Osteocyte (in vitro differentiated cells): ENCODE results near the gene LTBP3. TPM values are rescaled to one million over a fixed set of nuclear protein-coding genes. Genes with fewer than 3 reads are reported as not detected.
A peak's percentile ranks its signal among the peaks of the same experiment; 100 is the strongest.

Experiments
- DNase-seq: peaks from one replicate; pipeline ENCODE4 v3.0.0; 2021; ENCODE audit warnings: mixed read lengths; ENCODE audit not compliant: unreplicated experiment; ENCODE audit errors: extremely low spot score
- H3K27ac Mint-ChIP-seq: one replicate; pipeline ENCODE4 v1.8.0; 2021; ENCODE audit warnings: mild to moderate bottlenecking, mixed read lengths; ENCODE audit not compliant: unreplicated experiment
- H3K27me3 Mint-ChIP-seq: one replicate; pipeline ENCODE4 v1.8.0; 2021; ENCODE audit warnings: mixed read lengths; ENCODE audit not compliant: unreplicated experiment
- H3K36me3 Mint-ChIP-seq: one replicate; pipeline ENCODE4 v1.8.0; 2021; ENCODE audit warnings: mixed read lengths; ENCODE audit not compliant: unreplicated experiment
- H3K4me1 Mint-ChIP-seq: one replicate; pipeline ENCODE4 v1.8.0; 2021; ENCODE audit warnings: mixed read lengths; ENCODE audit not compliant: unreplicated experiment
- H3K4me3 Mint-ChIP-seq: one replicate; pipeline ENCODE4 v1.8.0; 2021; ENCODE audit warnings: mild to moderate bottlenecking, moderate library complexity, mixed read lengths; ENCODE audit not compliant: unreplicated experiment
- H3K9me3 Mint-ChIP-seq: one replicate; pipeline ENCODE4 v1.8.0; 2021; ENCODE audit warnings: mixed read lengths; ENCODE audit not compliant: unreplicated experiment
- CTCF ChIP-seq: fragments of 200-600 bp; sonication (generic); IDR thresholded peaks from 2 replicates; pipeline ENCODE4 v1.5.0; 2021; ENCODE audit warnings: antibody characterized with exemption, mild to moderate bottlenecking, moderate library complexity
- total RNA-seq: library from RNA; stranded (reverse); gene quantifications from 2 replicates; pipeline ENCODE4 v1.2.1, GENCODE V29; 2021

The LTBP3 gene
- total RNA-seq, 1 donor from 2014 or later, result 256 TPM

DNA sequence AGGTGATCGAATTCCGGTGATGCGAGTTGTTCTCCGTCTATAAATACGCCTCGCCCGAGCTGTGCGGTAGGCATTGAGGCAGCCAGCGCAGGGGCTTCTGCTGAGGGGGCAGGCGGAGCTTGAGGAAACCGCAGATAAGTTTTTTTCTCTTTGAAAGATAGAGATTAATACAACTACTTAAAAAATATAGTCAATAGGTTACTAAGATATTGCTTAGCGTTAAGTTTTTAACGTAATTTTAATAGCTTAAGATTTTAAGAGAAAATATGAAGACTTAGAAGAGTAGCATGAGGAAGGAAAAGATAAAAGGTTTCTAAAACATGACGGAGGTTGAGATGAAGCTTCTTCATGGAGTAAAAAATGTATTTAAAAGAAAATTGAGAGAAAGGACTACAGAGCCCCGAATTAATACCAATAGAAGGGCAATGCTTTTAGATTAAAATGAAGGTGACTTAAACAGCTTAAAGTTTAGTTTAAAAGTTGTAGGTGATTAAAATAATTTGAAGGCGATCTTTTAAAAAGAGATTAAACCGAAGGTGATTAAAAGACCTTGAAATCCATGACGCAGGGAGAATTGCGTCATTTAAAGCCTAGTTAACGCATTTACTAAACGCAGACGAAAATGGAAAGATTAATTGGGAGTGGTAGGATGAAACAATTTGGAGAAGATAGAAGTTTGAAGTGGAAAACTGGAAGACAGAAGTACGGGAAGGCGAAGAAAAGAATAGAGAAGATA, 59.0 kb downstream of the LTBP3 start, which contains the start of gene MALAT1:
TSS of gene MALAT1 (plus strand) at position 69 of the 736 bp plus-strand sequence.
- Mint-ChIP-seq H3K27me3 (no peaks in the 10 kb centered on the region), H3K36me3 (no peaks in the 10 kb centered on the region)
- peak; percentile 97 for DNase-seq

GRCh38 chr11:65498727-65498976, 59.5 kb downstream of the LTBP3 start:
- Mint-ChIP-seq H3K36me3 (no peaks in the 10 kb centered on the region), H3K27me3 (no peaks in the 10 kb centered on the region), H3K9me3 (no peaks in the 10 kb centered on the region), H3K4me3 (no peak overlapping the region), H3K27ac (no peak overlapping the region), H3K4me1 (peaks cover 29% of the 10 kb centered on the region)
- no peak for DNase-seq
- TF ChIP-seq CTCF, result no peak

More for the DNA sequence above, 59.0 kb downstream of the LTBP3 start, which contains the start of gene MALAT1:
- no peak within 1 kb of the TSS for H3K27ac Mint-ChIP-seq
- H3K4me1 Mint-ChIP-seq, result peaks cover 24% of the 10 kb centered on the region
- H3K9me3 Mint-ChIP-seq, result no peaks in the 10 kb centered on the region
- no peak within 1 kb of the TSS for H3K4me3 Mint-ChIP-seq
- no peak for TF ChIP-seq CTCF

- DNase-seq, result no peak
- peaks cover 34% of the 10 kb centered on the region for H3K4me1 Mint-ChIP-seq
- H3K36me3 Mint-ChIP-seq, result no peaks in the 10 kb centered on the region
- no peak overlapping the region for H3K4me3 Mint-ChIP-seq
- no peaks in the 10 kb centered on the region for H3K27me3 Mint-ChIP-seq
- no peak overlapping the region for H3K27ac Mint-ChIP-seq
- no peaks in the 10 kb centered on the region for H3K9me3 Mint-ChIP-seq
- no peak for TF ChIP-seq CTCF
Measured at GRCh38 chr11:65498042-65498726, 60.0 kb downstream of the LTBP3 start.

- no peak for TF ChIP-seq CTCF
- H3K27ac Mint-ChIP-seq, result no peak overlapping the region
- no peaks in the 10 kb centered on the region for H3K9me3 Mint-ChIP-seq
- no peaks in the 10 kb centered on the region for H3K36me3 Mint-ChIP-seq
- peak; percentile 99 for DNase-seq
- no peaks in the 10 kb centered on the region for H3K27me3 Mint-ChIP-seq
- no peak overlapping the region for H3K4me3 Mint-ChIP-seq
- peaks cover 42% of the 10 kb centered on the region for H3K4me1 Mint-ChIP-seq
Measured at GRCh38 chr11:65497141-65498041, 60.8 kb downstream of the LTBP3 start.
